Stimulated activated CD4-positive, alpha-beta T cell treated with anti-CD3 and anti-CD28 coated beads, Interleukin-4, amount 100 ng/mL, for 24 hours (primary cell): ENCODE results near the gene CR2.
"Not testable (repeated sequence)": the region's sequence is repeated elsewhere in the genome, so short reads cannot be mapped to it uniquely, and the experiment has no call there.

ENCODE experiments used
- DNase-seq: peaks from one replicate; pipeline ENCODE4 v3.0.0-alpha.2; 2020

CR2 gene

GRCh38 chr1:207455183-207455754, 1.1 kb downstream of the CR2 start:
- no peak for DNase-seq

- DNase-seq: no peak
These were observed 4.3 kb downstream of the CR2 start for GRCh38 chr1:207458414-207458813.

GRCh38 chr1:207459008-207459407, 4.9 kb downstream of the CR2 start:
- DNase-seq: no peak

GRCh38 chr1:207461649-207462048, 7.5 kb downstream of the CR2 start:
- DNase-seq: no peak

- DNase-seq: no peak
These were observed 8.4 kb downstream of the CR2 start for GRCh38 chr1:207462535-207462934.

- DNase-seq: no peak
These were observed 8.9 kb downstream of the CR2 start for GRCh38 chr1:207463021-207463420.

- no peak for DNase-seq
These were observed 9.4 kb downstream of the CR2 start for GRCh38 chr1:207463571-207463970.

GRCh38 chr1:207470927-207471326, 16.8 kb downstream of the CR2 start:
- peak; percentile 12 for DNase-seq

GRCh38 chr1:207474210-207474609, 20.1 kb downstream of the CR2 start:
- no peak for DNase-seq

GRCh38 chr1:207486198-207486597, 32.1 kb downstream of the CR2 start:
- no peak for DNase-seq

GRCh38 chr1:207487636-207488035, 33.5 kb downstream of the CR2 start:
- no peak for DNase-seq

- no peak for DNase-seq
These were observed 39.1 kb downstream of the CR2 start for GRCh38 chr1:207493212-207493611.

- no peak for DNase-seq
These were observed 40.0 kb downstream of the CR2 start for GRCh38 chr1:207494171-207494570.

GRCh38 chr1:207495281-207495680, 41.2 kb downstream of the CR2 start:
- not testable (repeated sequence) for DNase-seq

- DNase-seq: peak; percentile 26
These were observed 42.0 kb downstream of the CR2 start, which contains the start of gene CR1 for GRCh38 chr1:207495801-207496792. Gene CR1, plus strand, starts transcription at chr1:207496157. Its CDS starts 111 bp downstream, at chr1:207496268.

GRCh38 chr1:207497941-207498340, 43.8 kb downstream of the CR2 start:
- DNase-seq: no peak

- DNase-seq: peak; percentile 75
These were observed 45.4 kb downstream of the CR2 start for GRCh38 chr1:207499573-207499972.

- no peak for DNase-seq
These were observed 46.2 kb downstream of the CR2 start for GRCh38 chr1:207500306-207500705.

GRCh38 chr1:207501071-207501470, 46.9 kb downstream of the CR2 start:
- DNase-seq: no peak

GRCh38 chr1:207502726-207503125, 48.6 kb downstream of the CR2 start:
- no peak for DNase-seq

- no peak for DNase-seq
These were observed 49.8 kb downstream of the CR2 start for GRCh38 chr1:207503950-207504349.

- DNase-seq: no peak
These were observed 50.3 kb downstream of the CR2 start for GRCh38 chr1:207504438-207504837.

- no peak for DNase-seq
These were observed 56.3 kb downstream of the CR2 start for GRCh38 chr1:207510444-207510843.

- no peak for DNase-seq
These were observed 60.8 kb downstream of the CR2 start for GRCh38 chr1:207514890-207515289.
